ENCODE results near the gene SLC2A4. TPM values are rescaled to one million over a fixed set of nuclear protein-coding genes. Genes with fewer than 3 reads are reported as not detected.

The SLC2A4 gene
- total RNA-seq, 4 donors from 2014 or later, result 144 to 197 (median 157) TPM

DNA sequence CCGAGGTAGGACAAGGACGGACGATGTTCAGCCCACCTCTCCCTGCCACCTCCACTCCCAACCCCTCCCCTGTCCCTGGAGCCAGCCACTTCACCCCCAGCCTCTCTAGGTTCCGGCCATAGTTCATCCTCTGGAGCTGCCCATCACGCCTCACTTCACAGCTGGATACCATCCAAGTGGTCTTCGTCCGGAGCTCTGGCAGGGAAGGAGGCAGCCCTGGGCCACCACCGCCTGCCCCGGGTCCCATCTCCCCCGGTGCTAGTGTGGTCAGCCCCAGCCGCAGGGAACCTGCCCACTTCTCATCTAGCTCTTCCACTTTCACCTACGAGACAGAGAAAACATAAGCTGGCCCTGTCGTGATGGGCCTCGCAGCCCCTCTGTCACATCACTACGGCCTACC lies 39.9 kb downstream of the SLC2A4 start:
- Histone ChIP-seq H3K4me3 (no peak overlapping the region), H3K4me1 (peaks cover 0 to 6% (median 0%) of the 10 kb centered on the region in 4 donors), H3K36me3 (peaks cover 60 to 100% (median 94%) of the 10 kb centered on the region in 4 donors), H3K27ac (replicated peaks in 1 of 4) (no peak overlapping the region), H3K9me3 (no peaks in the 10 kb centered on the region), H3K27me3 (no peaks in the 10 kb centered on the region)
- no peak for DNase-seq (ENCODE audit: extremely low spot score)
- TF ChIP-seq POLR2AphosphoS5 (IDR thresholded peaks at IDR 0.05) (no peak), POLR2A (IDR thresholded peaks at IDR 0.05; ENCODE audit: low read depth) (no peak), EP300 (IDR thresholded peaks at IDR 0.05) (no peak)
- TF ChIP-seq, protein P1, sequence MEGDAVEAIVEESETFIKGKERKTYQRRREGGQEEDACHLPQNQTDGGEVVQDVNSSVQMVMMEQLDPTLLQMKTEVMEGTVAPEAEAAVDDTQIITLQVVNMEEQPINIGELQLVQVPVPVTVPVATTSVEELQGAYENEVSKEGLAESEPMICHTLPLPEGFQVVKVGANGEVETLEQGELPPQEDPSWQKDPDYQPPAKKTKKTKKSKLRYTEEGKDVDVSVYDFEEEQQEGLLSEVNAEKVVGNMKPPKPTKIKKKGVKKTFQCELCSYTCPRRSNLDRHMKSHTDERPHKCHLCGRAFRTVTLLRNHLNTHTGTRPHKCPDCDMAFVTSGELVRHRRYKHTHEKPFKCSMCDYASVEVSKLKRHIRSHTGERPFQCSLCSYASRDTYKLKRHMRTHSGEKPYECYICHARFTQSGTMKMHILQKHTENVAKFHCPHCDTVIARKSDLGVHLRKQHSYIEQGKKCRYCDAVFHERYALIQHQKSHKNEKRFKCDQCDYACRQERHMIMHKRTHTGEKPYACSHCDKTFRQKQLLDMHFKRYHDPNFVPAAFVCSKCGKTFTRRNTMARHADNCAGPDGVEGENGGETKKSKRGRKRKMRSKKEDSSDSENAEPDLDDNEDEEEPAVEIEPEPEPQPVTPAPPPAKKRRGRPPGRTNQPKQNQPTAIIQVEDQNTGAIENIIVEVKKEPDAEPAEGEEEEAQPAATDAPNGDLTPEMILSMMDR (IDR thresholded peaks at IDR 0.05), result no peak
- 87% methylated on average over 14 of the region's 15 CpGs for WGBS
- intact Hi-C loops (cut with DNase I), result no loop called here

DNA sequence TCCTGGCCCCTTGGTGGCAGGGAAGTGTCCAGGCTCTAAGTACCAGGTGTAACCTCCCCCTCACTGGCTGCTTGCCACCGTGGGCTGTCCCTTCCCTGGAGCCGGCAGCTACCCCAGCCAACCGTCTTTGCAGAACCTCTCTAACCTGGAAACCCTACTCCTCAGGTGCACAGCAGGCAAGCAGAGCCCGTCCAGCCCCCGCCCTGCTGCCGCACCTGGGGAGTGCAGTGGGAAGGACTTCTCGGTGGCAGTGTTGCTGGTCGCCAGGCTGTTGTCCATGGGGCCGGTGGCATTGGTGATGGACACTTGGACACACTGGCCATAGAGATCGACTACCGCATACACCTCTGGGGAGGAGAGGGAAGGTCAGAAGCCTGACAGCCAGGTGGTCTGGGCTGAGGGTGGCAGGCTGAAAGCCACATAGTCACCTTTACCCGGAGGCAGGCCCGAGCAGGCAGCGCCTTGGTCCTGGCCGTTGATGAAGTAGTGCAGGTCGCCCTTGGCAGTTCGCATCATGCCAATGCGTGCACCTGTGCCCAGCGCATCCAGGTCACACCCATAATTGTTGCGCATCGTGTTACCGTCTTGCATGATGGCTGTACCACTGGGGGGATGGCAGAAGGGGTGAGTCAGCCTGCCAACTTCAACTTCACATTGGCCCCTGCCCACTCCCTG lies 41.1 kb downstream of the SLC2A4 start:
- peaks cover 48 to 100% (median 91%) of the 10 kb centered on the region in 4 donors for H3K36me3 ChIP-seq

DNA sequence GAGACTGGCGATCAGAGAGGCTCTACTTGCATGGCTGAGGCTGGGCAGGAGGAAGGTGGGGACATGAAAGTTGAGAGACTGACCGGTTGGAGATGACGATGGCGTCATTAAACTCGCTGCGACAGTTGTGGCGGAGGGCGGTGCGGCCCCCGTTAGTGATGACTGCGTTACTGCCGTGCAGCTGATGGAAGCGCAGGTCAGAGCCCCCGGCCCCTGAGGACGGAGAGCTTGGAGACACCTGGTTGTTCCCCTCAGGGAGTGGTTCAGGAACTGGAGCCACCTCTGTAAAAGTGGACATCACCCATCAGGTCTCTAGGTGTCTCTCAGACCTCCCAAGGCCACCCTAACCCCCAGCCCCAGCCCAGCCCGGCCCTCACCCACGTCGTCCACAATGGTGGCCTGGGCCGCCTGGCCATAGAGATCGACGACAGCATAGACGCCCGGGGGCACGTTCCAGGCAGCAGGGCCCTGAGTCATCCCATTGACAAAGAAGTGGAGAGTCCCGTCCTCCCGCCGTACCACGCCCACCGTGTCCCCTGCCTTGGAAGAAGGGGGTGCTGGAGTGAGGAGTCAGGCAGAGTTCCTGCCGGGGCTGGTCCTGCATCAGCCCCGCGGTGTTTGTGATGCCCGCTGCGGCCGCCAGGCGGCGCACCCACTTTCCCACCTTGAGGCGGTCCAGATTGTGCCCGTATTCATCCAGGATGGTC lies 42.4 kb downstream of the SLC2A4 start:
- Histone ChIP-seq H3K27me3 (no peaks in the 10 kb centered on the region), H3K9me3 (no peaks in the 10 kb centered on the region), H3K36me3 (peaks cover 36 to 88% (median 78%) of the 10 kb centered on the region in 4 donors), H3K27ac (replicated peaks in 1 of 4) (no peak overlapping the region), H3K4me1 (peaks cover 10 to 26% (median 14%) of the 10 kb centered on the region in 4 donors), H3K4me3 (no peak overlapping the region)
- intact Hi-C loops (cut with DNase I), result no loop called here
- DNase-seq (ENCODE audit: extremely low spot score), result no peak
- 73% methylated on average over 17 of the region's 39 CpGs for WGBS
- TF ChIP-seq POLR2A (IDR thresholded peaks at IDR 0.05; ENCODE audit: low read depth) (no peak), EP300 (IDR thresholded peaks at IDR 0.05) (no peak), POLR2AphosphoS5 (IDR thresholded peaks at IDR 0.05) (peak in 1 of 2 donors; percentile 20)
- TF ChIP-seq, protein P1 (IDR thresholded peaks at IDR 0.05), result peak; percentile 72 to 89 (median 77)

More for the DNA sequence above, 41.1 kb downstream of the SLC2A4 start:
- no peaks in the 10 kb centered on the region for H3K27me3 ChIP-seq
- intact Hi-C loops (cut with DNase I), result no loop called here
- no peaks in the 10 kb centered on the region for H3K9me3 ChIP-seq
- WGBS, result 90% methylated on average over 18 of the region's 22 CpGs
- no peak overlapping the region for H3K4me3 ChIP-seq
- no peak for DNase-seq (ENCODE audit: extremely low spot score)
- H3K27ac ChIP-seq (replicated peaks in 1 of 4), result no peak overlapping the region
- H3K4me1 ChIP-seq, result peaks cover 0 to 13% (median 4%) of the 10 kb centered on the region in 4 donors
- no peak for TF ChIP-seq EP300 (IDR thresholded peaks at IDR 0.05)
- TF ChIP-seq POLR2AphosphoS5 (IDR thresholded peaks at IDR 0.05), result no peak
- TF ChIP-seq, protein P1 (IDR thresholded peaks at IDR 0.05), result no peak
- TF ChIP-seq POLR2A (IDR thresholded peaks at IDR 0.05; ENCODE audit: low read depth), result no peak

DNA sequence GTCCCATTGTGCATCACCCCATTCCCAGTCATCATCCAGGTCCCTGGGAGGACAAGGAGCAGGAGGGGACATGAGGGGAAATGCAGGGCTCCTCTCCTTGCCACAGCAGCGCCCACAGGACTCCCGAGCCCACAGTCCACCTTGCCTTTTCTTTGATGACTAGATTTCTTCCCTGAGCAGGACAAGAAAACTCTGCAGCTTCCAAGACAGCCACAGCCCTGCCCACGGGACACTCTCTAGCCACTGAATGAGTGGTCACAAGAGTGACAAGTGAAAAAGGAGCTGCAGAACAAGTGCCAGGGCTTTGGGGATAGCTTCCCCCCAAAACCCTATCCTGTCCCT lies 42.9 kb downstream of the SLC2A4 start:
- H3K27ac ChIP-seq (replicated peaks in 1 of 4), result no peak overlapping the region
- peaks cover 34 to 83% (median 73%) of the 10 kb centered on the region in 4 donors for H3K36me3 ChIP-seq
- H3K4me1 ChIP-seq, result peaks cover 10 to 26% (median 15%) of the 10 kb centered on the region in 4 donors
- intact Hi-C loops (cut with DNase I), result no loop called here
- WGBS, result 90% methylated on average over 2 of the region's 3 CpGs
- H3K27me3 ChIP-seq, result no peaks in the 10 kb centered on the region
- no peaks in the 10 kb centered on the region for H3K9me3 ChIP-seq
- TF ChIP-seq, protein P1 (IDR thresholded peaks at IDR 0.05), result no peak
- no peak for TF ChIP-seq POLR2A (IDR thresholded peaks at IDR 0.05; ENCODE audit: low read depth)
- no peak for TF ChIP-seq EP300 (IDR thresholded peaks at IDR 0.05)
- no peak for TF ChIP-seq POLR2AphosphoS5 (IDR thresholded peaks at IDR 0.05)
- no peak overlapping the region for H3K4me3 ChIP-seq
- no peak for DNase-seq (ENCODE audit: extremely low spot score)

All from esophagus muscularis mucosa (tissue), 4 donors.